Common myeloid progenitor, CD34-positive (primary cell): ENCODE measurements around the gene MTMR3.

Experiments
- CTCF ChIA-PET: fragments of 350-600 bp; sonication (Branson Sonifier 250); formaldehyde crosslinking; loops from one replicate; lab custom pipeline; 2021; ENCODE audit warnings: antibody characterized with exemption; lab: Charles Lee
- POLR2A ChIA-PET: fragments of 350-600 bp; sonication (Branson Sonifier 250); formaldehyde crosslinking; loops from one replicate; lab custom pipeline; 2021; ENCODE audit warnings: antibody characterized with exemption; lab: Charles Lee
- DNase-seq, 3 donors: peaks; one replicate each; pipeline versions ENCODE4 v3.0.0 to v3.0.0-alpha.2; 2013
- H3K27ac ChIP-seq, 2 experiments: 1 replicate in 1 of 2; 2 replicates in 1 of 2; pipeline ENCODE4 v1.7.0; 2013; ENCODE audit warnings: inconsistent platforms in 2 of 2, low read length in 2 of 2, mild to moderate bottlenecking in 2 of 2, low read depth in 1 of 2, moderate library complexity in 1 of 2; ENCODE audit not compliant: severe bottlenecking in 2 of 2, insufficient read depth in 1 of 2, poor library complexity in 1 of 2
- H3K27me3 ChIP-seq, 5 experiments: replicated peaks in 2 of 5; 1 replicate in 3 of 5; 2 replicates in 2 of 5; pipeline versions ENCODE4 v1.6.1 to v1.7.0; 2013; ENCODE audit warnings: low read length in 4 of 5, mild to moderate bottlenecking in 2 of 5, moderate library complexity in 2 of 5, inconsistent platforms in 1 of 5; ENCODE audit not compliant: insufficient read depth in 5 of 5, control insufficient read depth in 4 of 5
- H3K36me3 ChIP-seq, 4 experiments: 1 replicate in 2 of 4; 2 replicates in 2 of 4; pipeline versions ENCODE4 v1.6.1 to v1.7.0; 2013; ENCODE audit warnings: low read length in 3 of 4, control low read depth in 1 of 4, mild to moderate bottlenecking in 1 of 4; ENCODE audit not compliant: control insufficient read depth in 4 of 4, insufficient read depth in 4 of 4
- H3K4me1 ChIP-seq, 4 experiments: 1 replicate in 3 of 4; 2 replicates in 1 of 4; pipeline versions ENCODE4 v1.6.1 to v1.7.1; 2013; ENCODE audit warnings: low read length in 3 of 4, mild to moderate bottlenecking in 3 of 4, control low read depth in 1 of 4, inconsistent platforms in 1 of 4, moderate library complexity in 1 of 4; ENCODE audit not compliant: control insufficient read depth in 4 of 4, insufficient read depth in 4 of 4; ENCODE audit errors: control extremely low read depth in 1 of 4
- H3K4me3 ChIP-seq, 7 experiments: 1 replicate in 4 of 7; 2 replicates in 3 of 7; pipeline versions ENCODE4 v1.5.1 to v1.7.0; 2013; ENCODE audit warnings: mild to moderate bottlenecking in 7 of 7, low read length in 6 of 7, moderate library complexity in 6 of 7, inconsistent platforms in 2 of 7, low read depth in 2 of 7, control low read depth in 1 of 7; ENCODE audit not compliant: insufficient read depth in 4 of 7, control insufficient read depth in 1 of 7; ENCODE audit errors: extremely low read depth in 1 of 7
- H3K9me3 ChIP-seq, 5 experiments: 1 replicate in 4 of 5; 2 replicates in 1 of 5; pipeline versions ENCODE4 v1.6.1 to v1.7.1; 2013; ENCODE audit warnings: low read length in 4 of 5, mild to moderate bottlenecking in 2 of 5, inconsistent platforms in 1 of 5, low read depth in 1 of 5, moderate library complexity in 1 of 5; ENCODE audit not compliant: control insufficient read depth in 4 of 5, insufficient read depth in 2 of 5; ENCODE audit errors: control extremely low read depth in 1 of 5
- WGBS: methylation state at CpG from one replicate; pipeline ENCODE4 v1.1.5; 2013; ENCODE audit not compliant: insufficient coverage; 5-methylcytosine and 5-hydroxymethylcytosine counted together

Gene MTMR3

DNA sequence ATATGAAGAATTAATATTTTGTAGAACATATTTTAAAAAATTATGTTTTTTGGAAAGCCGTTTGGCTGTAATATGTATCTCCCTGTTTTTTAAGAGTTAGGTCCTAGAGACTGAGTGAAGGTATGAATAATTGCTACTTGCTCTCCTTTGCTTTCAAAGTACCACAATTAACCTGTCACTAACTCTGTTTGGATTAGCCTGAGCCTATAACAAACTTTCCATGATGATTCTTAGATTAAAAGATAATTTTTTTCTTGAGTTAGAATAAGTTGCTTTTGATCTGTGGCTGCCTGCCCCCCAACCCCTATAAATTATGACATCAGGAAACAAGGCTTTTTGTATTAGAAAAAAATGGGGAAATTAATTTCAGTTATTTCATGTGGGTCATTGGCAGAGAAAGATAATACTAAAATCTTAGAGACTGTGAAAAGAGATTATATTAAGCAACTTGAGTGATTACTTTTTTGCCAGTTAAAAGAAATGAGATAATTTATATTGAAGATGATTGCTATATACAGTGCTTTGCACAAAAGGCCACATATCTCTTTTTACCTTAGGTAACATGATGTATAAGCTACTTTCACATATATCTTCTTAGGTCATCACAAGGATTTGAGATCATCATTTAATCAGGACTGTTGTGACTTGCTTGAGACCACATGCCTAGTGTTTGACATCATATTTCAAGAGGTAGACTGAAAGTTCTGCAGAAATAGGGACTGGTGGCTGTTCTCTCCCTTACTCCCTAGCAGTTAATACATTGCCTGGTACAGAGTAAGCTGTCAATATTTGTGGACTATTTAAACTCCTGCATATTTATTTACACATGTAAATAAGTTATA is 9.6 kb downstream of the MTMR3 start:
- CTCF ChIA-PET = no interaction called here
- Histone ChIP-seq H3K9me3 (no peaks in the 10 kb centered on the region), H3K27me3 (no peaks in the 10 kb centered on the region), H3K27ac (peak overlapping the region in 1 of 2 experiments; percentile 58), H3K4me1 (peaks cover 0 to 18% (median 10%) of the 10 kb centered on the region in 4 experiments), H3K36me3 (no peaks in the 10 kb centered on the region), H3K4me3 (no peak overlapping the region)
- POLR2A ChIA-PET = no interaction called here
- no CpG with 5 or more reads among the region's 1 CpG for WGBS
- DNase-seq = peak in 1 of 3 donors; percentile 65

DNA sequence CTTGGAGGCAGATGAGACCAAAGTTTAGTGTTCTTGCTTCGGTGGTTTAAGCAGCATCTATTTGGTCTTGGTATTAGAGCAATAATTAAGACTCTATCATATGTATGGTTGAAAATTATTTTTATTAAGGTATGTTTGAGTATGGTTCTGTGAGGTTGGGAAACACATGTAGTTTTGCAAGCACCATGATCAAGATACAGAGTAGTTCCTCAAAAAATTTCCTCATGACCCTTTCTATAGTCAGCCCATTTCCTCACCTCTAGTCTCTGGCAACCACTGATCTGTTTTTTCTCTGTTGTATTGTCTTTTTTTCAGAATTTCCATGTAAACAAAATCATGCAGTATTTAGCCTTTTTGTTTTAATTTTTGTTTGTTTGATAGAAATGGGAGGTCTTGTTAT is 18.4 kb downstream of the MTMR3 start:
- Histone ChIP-seq H3K36me3 (peaks cover 0 to 2% (median 0%) of the 10 kb centered on the region in 4 experiments), H3K4me1 (peaks cover 0 to 7% (median 3%) of the 10 kb centered on the region in 4 experiments), H3K9me3 (no peaks in the 10 kb centered on the region), H3K27me3 (no peaks in the 10 kb centered on the region), H3K4me3 (no peak overlapping the region), H3K27ac (no peak overlapping the region)
- ChIA-PET CTCF (no interaction called here), POLR2A (no interaction called here)
- WGBS = 100% methylated on average over 1 of the region's 1 CpG
- DNase-seq = peak in 2 of 3 donors; percentile 51 to 70

- POLR2A ChIA-PET = no interaction called here
- WGBS = 100% methylated on average over 5 of the region's 5 CpGs
Observed at GRCh38 chr22:29903371-29903770, 20.4 kb downstream of the MTMR3 start.

DNA sequence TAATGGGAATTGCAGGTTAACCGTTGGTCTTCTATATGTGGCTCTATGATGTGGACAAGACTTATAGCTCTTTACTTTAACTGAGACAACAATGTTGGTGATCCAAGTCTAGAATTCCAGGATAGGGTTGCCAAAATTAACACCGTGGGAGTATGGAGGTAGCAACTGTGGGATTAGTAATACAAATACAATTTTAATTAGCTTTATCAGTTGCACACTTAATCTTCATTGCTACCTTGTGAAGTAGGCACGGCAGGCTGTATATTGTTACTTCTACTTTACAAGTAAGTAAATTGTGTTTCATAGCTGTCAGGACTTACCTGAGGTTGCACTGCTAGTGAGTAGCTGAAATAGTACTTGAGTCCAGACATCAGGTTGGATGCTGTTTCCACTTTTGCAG is 21.0 kb downstream of the MTMR3 start:
- CTCF ChIA-PET = interaction anchor here (0.6 to 2.0 kb wide), 4 partner anchors 12 to 1491 kb away, joined by 3 to 4 read pairs (median 4); no protein-coding TSS in a partner anchor
- POLR2A ChIA-PET = no interaction called here
- H3K9me3 ChIP-seq = no peaks in the 10 kb centered on the region
- H3K36me3 ChIP-seq = peaks cover 0 to 2% (median 0%) of the 10 kb centered on the region in 4 experiments
- H3K27ac ChIP-seq = no peak overlapping the region
- peaks cover 7 to 24% (median 16%) of the 10 kb centered on the region in 4 experiments for H3K4me1 ChIP-seq
- DNase-seq = no peak
- H3K4me3 ChIP-seq = no peak overlapping the region
- 100% methylated on average over 1 of the region's 3 CpGs for WGBS
- H3K27me3 ChIP-seq = no peaks in the 10 kb centered on the region

More at GRCh38 chr22:29903371-29903770, 20.4 kb downstream of the MTMR3 start:
- Histone ChIP-seq H3K27me3 (no peaks in the 10 kb centered on the region), H3K36me3 (peaks cover 0 to 2% (median 0%) of the 10 kb centered on the region in 4 experiments), H3K9me3 (no peaks in the 10 kb centered on the region), H3K4me1 (peaks cover 6 to 20% (median 16%) of the 10 kb centered on the region in 4 experiments), H3K4me3 (no peak overlapping the region), H3K27ac (no peak overlapping the region)
- no peak for DNase-seq
- CTCF ChIA-PET = interaction anchor here (0.6 to 1.4 kb wide), 2 partner anchors 13 to 1492 kb away, joined by 3 to 4 read pairs; no protein-coding TSS in a partner anchor

DNA sequence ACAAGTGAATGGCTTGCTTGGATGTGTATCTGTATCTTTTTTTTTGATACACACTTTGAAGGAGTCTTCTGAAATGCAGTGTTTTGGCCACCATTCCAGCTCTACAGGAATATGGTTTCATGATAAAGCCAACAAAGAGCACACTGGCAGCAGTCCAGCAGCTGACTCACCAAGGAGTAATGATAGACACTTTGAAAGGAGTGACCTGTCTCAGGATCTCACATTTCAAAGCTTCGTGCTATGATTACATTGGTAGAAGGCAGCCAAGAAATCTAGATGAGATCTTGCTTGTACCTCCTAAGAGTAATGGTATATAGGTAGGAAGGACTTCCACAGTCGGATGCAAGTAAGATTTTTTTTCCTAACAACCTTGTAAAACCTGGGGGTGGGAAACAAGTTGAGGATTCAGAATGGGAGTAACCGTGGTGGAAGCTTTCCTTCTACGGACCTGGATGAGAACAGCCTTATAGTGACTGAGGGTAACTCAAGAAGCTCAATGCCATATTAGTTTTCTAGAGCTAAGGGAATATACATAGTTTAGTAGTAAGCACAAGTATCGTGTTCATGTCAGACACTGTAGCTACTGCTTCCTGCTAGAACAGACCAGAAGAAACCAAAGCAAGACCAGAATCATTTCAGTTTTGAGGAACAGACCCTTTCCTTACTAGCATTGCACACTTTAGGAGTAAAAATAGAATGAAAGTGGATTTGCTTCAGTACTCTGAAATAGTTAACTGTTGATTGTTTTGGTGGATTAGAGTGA is 25.0 kb downstream of the MTMR3 start:
- H3K36me3 ChIP-seq = peaks cover 0 to 2% (median 0%) of the 10 kb centered on the region in 4 experiments
- H3K4me1 ChIP-seq = peaks cover 7 to 20% (median 16%) of the 10 kb centered on the region in 4 experiments
- WGBS = 83% methylated on average over 5 of the region's 5 CpGs
- H3K4me3 ChIP-seq = no peak overlapping the region
- H3K27ac ChIP-seq = peak overlapping the region in 1 of 2 experiments; percentile 15
- DNase-seq = peak; percentile 73 to 89 (median 89)
- ChIA-PET CTCF (interaction anchor here (1.1 to 2.4 kb wide), 2 partner anchors 9 to 48 kb away, joined by 3 to 10 read pairs; no protein-coding TSS in a partner anchor), POLR2A (interaction anchor here (0.6 kb wide), 1 partner anchor 25 kb away, joined by 7 read pairs; no protein-coding TSS in a partner anchor)
- H3K27me3 ChIP-seq = no peaks in the 10 kb centered on the region
- no peaks in the 10 kb centered on the region for H3K9me3 ChIP-seq

- Histone ChIP-seq H3K4me3 (no peak overlapping the region), H3K4me1 (peaks cover 9 to 20% (median 14%) of the 10 kb centered on the region in 4 experiments), H3K36me3 (no peaks in the 10 kb centered on the region), H3K27ac (no peak overlapping the region), H3K9me3 (no peaks in the 10 kb centered on the region), H3K27me3 (no peaks in the 10 kb centered on the region)
- CTCF ChIA-PET = interaction anchor here (1.2 kb wide), 1 partner anchor 9 kb away, joined by 3 read pairs; no protein-coding TSS in a partner anchor
- WGBS = 97% methylated on average over 4 of the region's 4 CpGs
- DNase-seq = no peak
- POLR2A ChIA-PET = no interaction called here
Observed at GRCh38 chr22:29912141-29912540, 29.2 kb downstream of the MTMR3 start.
